ENCODE measurements around the gene SLC27A4.

- TF ChIP-seq POLR2A (IDR thresholded peaks at IDR 0.05) = no peak
- no peak for TF ChIP-seq POLR2AphosphoS5 (IDR thresholded peaks at IDR 0.05)
- TF ChIP-seq CTCF (IDR thresholded peaks at IDR 0.05 in 8 of 11, conservative IDR thresholded peaks at IDR 0.05 in 3 of 11) = no peak
Measured at GRCh38 chr9:128325629-128326028, 14.7 kb upstream of the SLC27A4 start.

Data from spleen (tissue), 7 donors.